ENCODE data around the gene COP1. TPM values are rescaled to one million over a fixed set of nuclear protein-coding genes. Genes with fewer than 3 reads are reported as not detected.

COP1 gene
- total RNA-seq, 1 experiment from 2014 or later: 54.2 TPM

DNA sequence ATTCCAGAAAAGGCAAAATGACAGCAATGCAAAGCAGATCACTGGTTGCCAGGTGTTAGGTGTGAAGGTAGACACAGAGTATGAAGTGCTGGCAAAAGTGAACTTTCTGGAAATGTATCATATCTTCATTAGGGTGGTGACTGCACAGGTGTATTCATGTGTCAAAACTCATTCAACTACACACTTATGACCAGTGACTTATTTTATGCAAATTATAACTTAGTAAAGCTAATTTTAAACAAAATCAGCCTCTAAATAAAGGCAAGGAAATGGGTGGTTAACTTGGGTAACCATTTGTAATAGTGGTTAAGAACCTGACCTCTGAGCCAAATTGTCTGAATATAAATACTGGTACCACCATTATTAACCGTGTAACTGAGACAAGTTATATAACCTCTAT lies 7.4 kb downstream of the COP1 start:
- no peak for DNase-seq (ENCODE audit: low spot score)

DNA sequence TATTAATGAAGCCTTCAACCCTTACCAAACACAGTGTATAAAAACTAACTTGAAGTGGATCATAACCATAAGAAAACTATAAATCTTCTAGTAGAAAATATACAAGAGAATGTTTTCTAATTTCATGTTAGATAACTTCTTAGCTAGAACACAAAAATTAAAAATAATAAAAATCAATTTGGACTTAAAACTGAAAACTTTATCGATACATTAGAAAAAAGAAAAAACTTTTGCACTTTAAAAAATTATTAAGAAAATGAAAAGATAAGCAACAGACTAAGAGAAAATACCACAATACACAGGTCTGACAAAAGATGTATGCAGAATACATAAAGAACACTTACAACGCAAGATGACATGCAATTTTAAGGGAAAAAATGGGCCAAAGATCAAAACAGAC lies 8.7 kb downstream of the COP1 start:
- no peak for DNase-seq (ENCODE audit: low spot score)

DNA sequence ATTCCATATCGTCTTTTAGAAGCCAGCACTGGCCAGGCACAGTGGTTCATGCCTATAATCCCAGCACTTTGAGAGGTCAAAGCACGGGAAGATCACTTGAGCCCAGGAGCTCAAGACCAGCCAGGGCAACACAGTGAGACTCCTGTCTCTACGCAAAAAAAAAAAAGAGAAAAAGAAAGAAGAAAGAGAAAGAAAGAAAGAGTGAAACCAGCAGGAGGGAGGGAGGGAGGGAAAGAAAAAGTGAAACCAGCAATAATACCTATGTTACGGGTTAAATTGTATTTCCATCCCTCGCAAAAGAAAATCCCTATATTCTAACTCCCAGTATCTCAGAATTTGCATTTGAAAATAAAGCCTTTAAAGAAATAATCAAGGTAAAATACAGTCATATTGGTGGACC lies 10.4 kb downstream of the COP1 start:
- DNase-seq (ENCODE audit: low spot score): no peak

DNA sequence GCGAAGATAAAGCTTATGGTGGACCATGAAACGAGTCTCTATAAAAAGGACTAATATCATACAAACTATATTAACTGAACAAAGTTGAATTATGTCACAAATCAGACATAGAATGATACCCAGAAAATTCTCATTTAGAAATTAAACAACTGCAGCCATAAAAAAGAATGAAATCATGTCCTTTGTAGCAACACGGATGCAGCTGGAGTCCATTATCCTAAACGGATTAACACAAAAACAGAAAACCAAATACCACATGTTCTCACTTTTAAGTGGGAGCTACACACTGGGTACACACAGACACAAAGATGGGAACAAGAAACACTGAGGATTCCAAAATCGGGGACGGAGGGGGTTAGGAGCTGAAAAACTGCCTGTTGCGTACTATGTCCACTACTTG lies 11.5 kb downstream of the COP1 start:
- DNase-seq (ENCODE audit: low spot score): no peak

DNA sequence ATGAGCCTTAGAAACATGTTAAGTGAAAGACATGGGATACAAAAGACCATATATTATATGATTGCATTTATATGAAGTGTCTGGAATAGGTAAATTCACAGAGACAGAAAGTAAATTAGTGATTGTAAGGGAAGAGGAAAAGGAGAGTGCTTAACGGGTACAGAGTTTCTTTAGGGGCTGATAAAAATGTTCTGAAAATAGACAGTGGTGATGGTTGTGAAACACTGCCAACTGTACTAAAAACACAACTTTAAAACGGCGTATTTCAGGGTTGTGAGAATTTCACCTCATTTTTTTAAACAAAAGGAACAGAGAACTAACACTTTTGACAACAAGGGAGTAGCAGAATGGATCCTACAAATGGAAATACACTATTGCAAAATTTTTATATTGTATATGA lies 13.4 kb downstream of the COP1 start:
- no peak for DNase-seq (ENCODE audit: low spot score)

DNA sequence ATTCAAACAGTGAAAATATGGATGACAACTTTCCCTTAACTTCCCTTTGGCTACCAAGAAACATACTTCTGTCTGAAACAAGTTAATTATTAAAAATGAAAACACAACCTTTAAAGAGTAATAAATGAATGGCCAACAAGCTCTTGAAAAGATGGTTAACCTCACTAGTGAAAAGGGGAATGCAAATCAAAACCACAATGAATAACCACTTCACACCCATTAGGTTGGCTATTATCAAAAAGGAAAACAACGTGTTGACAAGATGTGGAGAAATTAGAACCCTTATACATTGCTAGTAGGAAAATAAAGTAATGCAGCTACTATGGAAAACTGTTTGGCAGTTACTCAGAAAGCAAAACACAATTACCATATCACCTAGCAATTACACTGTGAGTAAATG lies 14.1 kb downstream of the COP1 start:
- no peak for DNase-seq (ENCODE audit: low spot score)

DNA sequence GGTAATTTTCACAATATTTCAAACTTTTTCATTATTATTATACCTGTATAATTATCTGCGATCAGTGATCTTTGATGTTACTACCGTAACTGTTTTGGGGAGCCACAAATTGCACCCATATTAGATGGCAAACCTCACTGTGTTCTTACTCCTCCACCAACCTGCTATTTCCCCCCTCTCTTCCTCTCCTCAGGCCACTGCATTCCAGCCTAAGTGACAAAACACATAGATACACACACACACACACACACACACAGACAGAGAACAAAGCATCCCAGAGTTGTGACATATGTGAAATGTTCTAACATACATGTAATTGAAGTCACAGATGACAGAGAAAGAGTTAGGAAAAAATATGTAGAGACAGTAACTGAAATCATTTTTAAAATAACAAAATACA lies 18.5 kb downstream of the COP1 start:
- no peak for DNase-seq (ENCODE audit: low spot score)

DNA sequence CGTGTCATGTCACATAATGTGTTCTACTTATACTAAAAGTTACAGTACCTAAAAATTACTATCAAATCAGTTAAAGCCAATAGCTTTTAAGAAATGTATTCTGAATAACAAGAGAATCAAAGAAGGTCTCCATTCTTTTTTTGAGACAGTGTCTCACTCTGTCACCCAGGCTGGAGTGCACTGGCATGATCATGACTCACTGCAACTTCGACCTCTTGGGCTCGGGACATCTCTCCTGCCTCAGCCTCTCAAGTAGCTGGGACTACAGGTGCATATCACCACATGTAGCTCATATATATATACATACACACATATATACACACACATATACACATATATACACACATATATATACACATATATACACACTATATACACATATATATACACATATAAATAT lies 20.1 kb downstream of the COP1 start:
- DNase-seq (ENCODE audit: low spot score): no peak

DNA sequence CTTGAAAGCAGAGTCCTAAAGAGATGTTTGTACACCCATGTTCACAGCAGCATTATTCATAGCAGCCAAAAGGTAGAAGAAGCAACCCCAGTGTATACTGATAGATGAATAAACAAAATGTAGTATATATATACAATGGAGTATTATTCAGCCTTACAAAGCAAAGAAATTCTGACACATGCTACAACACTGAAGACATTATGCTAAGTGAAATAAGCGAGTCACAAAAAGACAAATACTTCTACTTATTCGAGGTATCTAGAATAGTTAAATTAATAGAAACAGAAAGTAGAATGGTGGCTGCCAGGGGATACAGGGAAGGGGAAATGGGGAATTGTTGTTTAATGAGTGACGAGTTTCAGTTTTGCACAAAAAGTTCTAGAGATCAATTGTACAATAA lies 23.5 kb downstream of the COP1 start:
- DNase-seq (ENCODE audit: low spot score): no peak

DNA sequence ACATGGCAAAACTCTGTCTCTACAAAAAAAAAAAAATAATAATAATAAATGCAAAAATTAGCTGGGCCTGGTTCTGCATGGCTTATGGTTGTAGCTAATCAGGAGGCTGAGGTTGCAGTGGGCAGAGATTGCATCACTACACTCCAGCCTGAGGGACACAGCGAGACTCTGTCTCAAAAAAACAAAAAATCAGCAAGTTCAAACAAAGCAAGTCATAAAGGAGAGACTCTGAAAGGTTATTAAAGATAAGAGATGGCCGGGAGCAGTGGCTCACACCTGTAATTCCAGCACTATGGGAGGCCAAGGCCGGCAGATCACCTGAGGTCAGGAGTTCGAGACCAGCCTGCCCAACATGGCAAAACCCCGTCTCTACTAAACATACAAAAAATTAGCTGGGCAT lies 28.8 kb downstream of the COP1 start:
- no peak for DNase-seq (ENCODE audit: low spot score)

DNA sequence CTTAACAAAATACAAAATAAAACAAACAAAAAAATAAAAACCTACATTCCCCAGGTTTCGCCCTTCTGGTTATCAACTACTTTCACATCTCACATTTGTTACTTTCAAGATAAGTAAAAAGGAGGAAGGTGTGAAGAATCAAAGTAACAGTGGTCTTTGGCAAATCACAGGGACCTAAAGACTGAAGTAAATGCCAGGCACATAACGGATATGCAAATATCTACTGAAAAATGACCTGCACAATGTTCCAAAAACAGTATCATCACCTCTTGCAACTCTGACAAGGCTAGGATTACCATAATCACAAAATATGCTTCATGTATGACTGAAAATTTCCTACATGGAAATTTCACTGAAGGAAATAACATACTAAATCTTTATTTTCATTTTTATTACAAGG lies 29.3 kb downstream of the COP1 start:
- DNase-seq (ENCODE audit: low spot score): no peak

DNA sequence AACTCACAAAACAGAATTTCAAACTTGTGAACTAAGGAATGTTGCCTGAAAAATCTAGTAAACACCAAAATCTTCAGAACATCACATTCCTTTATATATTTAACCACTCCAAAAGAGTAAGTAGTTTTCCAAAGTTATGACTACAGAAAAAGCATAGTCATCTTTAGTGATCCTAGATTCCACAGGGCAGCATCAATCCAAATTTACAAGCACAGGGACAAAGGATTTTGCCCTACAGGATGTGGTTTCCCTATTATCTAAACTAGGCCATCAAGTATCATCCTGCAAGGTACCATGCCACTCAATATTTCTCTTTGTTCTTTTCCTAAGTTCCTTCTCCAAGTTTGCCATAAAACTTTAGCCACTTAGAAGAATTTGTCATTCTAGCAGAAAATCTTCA lies 33.0 kb downstream of the COP1 start:
- peak; percentile 78 for DNase-seq (ENCODE audit: low spot score)

DNA sequence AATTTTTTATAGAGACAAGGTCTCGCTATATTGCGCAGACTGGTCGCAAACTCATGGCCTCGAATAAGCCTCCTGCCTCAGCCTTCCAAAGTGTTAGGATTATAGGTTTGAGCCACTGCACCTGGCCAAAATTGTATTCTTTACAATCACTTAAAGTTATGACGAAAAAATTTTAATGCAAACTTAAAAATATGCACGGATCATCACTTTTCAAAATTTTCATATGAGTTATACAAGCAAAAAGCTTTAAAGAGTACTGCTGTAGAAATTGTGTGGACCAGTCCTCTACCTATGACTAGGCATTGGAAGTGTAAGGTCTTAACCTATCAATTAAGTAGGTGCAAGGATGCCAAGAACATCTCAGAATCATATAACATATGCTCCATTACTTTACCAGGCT lies 34.9 kb downstream of the COP1 start:
- no peak for DNase-seq (ENCODE audit: low spot score)

DNA sequence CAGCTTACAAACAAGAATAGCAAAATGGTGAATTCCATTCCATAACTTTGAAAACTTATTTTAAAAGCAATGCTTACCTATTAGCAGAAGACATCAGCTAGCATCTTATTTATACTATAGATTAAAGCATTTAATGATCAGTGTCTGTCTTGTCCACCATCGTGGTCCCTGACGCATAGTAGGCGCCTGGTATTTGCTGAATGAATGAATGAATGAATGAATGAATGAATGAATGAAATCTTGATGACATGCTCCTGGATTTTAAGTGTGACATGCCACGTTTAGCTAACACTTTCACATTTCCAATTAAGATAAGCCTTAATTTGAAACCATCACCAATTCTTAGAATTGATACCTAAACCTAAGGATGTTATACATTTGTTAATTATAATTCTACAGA lies 39.9 kb downstream of the COP1 start:
- DNase-seq (ENCODE audit: low spot score): no peak

DNA sequence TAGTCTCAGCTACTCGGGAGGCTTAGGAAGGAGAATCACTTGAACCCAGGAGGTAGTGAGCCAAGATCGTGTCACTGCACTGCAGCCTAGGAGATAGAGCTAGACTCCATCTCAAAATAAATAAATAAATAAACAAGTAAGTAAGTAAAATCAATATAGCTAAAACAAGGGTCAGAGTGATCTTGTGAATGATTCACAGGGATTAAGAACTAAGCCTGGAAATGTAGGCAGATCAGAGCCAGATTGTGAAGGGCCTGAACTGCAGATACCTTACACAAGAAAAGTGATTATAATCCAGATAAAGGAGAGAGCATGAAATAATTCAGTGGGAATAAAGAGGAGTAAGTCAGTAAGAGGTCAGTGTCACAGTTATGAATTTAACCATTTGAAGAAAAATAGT lies 41.5 kb downstream of the COP1 start:
- no peak for DNase-seq (ENCODE audit: low spot score)

DNA sequence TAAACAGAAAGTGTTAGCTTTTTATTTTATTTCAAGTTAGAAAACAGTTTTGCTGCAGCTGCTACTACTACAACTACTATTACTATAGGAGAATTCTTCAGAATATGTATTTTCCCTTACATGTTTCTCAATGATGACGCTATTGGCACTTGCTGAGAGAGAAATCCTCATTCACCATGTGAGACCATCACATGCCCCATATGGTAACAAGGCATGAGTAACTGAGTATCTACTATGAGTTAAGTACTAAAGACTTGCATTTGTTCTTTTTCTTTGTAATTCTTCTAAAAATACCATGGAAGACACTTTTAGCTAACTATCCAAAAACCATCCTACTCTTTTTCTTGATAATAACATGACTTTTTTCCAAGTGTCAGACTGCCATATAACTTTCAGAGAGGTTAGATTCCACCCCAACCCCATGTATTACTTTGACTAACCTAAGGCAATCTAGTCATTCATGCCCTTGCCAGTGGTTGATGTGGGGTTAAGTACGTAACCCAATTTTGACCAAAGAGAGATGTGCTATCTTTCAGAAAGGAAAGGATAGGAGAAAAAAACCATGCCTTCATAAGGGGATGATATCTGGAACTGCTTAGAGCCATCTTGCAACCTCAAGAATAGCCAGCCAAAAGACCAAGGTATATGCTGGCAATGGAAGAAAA lies 42.9 kb downstream of the COP1 start:
- no peak for DNase-seq (ENCODE audit: low spot score)

DNA sequence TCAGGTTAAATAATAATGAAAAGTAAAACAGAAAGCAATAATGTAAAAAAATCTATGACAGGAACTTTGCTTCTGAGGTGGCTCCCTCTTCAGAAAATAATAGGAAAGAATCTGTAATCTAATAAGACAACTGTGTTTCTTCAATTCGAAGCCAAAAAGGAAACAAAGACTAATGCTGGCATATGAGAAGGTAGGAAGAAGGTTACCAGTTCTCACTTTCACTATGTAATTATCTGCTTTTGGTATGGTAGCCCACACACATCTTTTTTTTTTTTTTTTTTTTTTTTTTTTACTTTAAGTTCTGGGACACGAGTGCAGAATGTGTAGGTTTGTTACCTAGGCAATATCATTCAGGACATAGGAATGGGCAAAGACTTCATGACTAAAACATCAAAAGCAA lies 47.1 kb downstream of the COP1 start:
- no peak for DNase-seq (ENCODE audit: low spot score)

DNA sequence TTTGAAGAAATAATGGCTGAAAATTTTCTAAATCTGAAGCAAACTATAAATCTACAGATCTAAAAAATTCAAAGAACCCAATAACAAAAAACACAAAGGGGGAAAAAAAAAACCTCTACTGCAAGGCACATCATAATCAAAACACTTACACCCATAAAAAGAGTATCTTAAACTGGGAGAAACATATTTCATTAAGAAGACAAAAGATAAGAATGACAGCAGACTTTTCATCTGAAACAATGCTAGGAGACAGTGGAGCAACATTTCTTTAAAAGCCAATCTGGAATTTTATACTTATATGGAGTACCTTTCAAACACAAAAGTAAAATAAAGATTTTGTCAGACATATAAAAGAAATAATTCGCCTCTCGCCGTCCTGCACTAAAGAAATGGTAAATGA lies 49.1 kb downstream of the COP1 start:
- peak; percentile 22 for DNase-seq (ENCODE audit: low spot score)

DNA sequence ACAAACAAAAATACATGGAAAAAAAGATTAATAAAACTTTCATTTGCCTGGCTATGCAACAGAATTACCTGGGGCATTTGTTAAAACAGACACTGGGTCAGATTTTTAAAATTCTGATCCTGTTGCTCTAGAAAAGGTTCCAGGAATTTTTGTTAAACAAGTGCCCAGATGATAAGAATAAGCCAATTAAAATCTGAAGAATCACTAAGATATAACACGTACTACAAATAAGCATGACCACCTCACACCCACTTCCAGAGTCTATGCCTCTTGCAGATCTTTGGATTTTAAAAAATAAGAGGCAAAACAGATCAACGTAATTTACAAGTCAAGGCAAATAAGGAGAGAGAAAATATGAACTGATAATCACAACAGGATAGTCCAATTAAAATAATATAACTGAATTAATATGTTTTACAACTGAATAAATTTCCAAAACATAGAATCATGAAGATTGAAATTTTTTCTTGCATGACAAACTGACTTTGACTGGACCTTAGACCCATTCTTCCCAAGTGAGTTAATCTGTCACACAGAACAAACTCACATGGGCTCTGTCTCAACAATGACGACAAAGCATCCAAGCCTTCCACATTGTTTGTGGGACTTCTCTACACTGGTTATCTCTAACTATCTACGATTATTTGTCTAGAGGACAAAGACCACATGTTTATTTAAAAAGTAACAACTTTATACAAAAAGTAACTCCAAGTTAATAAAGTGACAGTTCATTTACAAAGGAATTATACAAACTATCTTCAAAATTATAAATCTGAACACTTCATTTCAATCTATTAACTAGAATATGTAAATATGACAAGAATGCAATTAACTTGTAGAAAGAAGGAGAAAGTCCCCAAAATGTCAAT lies 56.9 kb downstream of the COP1 start:
- no peak for DNase-seq (ENCODE audit: low spot score)

DNA sequence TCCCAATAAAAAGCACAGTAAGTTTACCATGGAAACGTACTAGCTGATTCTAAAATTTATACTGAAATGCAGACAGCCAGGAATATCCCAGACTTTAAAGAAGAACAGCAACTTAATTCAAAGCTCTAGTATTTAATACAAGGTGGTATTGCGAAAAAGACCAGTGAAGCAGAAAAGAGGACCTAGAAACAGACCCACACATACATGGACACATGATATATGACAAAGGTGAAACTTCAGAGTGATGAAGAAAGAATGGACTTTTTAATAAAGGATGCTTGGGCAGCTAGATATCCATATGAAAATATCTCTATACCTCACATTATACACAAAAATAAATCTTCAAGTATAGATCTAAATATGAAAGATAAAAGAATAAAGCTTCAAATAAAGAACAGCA lies 62.6 kb downstream of the COP1 start:
- no peak for DNase-seq (ENCODE audit: low spot score)

DNA sequence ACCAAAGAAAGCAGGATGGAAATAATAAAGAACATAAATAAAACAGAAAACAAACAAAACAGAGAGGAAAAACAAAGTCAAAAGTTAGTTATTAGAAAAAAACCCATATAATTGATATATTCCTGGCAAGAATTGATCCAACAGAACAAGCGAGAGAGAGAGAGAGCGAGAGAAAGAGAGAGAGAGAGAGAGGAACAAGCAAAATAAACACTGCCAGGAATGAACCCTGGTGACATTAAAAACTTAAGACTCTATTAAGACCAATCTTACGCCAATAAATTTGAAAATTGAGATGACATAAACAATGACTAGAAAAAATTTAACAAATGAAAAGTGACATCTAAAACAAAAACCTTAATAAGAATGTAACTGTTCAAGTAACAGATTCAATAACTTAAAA lies 64.1 kb downstream of the COP1 start:
- DNase-seq (ENCODE audit: low spot score): no peak

DNA sequence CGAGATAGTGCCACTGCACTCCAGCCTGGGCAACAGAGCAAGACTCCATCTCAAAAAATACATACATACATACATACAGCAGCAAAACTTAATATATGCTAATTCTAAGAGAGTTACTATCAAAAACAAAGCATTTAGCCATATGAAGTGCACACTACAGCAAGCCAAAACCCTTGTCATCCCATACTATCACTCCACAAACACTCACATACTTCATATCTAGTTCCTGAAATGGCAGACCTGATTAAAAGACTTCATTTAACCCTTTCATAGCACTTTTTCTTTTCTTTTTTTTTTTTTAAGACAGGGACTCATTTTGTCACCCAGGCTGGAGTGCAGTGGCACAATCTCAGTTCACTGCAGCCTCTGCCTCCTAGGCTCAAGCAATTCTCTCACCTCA lies 65.6 kb downstream of the COP1 start:
- no peak for DNase-seq (ENCODE audit: low spot score)

DNA sequence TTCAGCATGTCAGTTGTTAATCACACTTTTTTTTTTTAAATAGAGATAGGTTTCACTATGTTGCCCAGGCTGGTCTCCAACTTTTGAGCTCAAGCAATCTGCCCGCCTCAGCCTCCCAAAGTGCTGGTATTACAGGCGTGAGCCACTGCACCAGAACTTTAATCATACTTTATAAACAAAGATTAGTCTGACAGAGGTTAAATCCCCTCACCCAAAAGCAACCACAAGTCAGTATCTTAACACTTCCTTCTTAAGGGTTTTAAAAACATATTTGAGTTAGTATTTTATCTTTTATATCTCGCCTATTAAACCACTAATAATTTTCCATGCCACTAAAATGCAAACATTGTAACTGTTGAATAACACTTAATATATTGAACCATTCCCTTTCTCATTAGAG lies 70.2 kb downstream of the COP1 start:
- DNase-seq (ENCODE audit: low spot score): no peak

DNA sequence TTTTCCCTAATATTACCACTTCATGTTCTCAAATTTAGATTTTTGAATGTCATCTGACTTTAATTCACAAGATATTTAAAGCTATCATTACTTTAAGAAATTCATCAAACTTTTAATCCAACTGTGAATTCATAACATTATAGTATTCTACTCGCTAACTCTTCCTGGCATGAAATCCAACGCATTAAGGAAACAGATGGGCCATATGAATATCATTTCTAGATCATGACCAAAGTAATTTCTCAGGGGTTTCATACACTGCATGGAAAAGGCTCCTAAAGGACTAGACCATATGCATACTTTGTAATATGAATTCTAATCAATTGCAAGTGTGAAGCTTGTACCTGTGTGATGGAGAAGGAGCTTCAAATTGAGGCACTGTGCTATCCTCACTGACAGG lies 72.4 kb downstream of the COP1 start:
- no peak for DNase-seq (ENCODE audit: low spot score)
